ENCODE data around the gene APBB2. TPM values are rescaled to one million over a fixed set of nuclear protein-coding genes. Genes with fewer than 3 reads are reported as not detected.

APBB2 gene
- total and polyA plus RNA-seq, 2 experiments from 2014 or later = 35.8 to 74.8 TPM

- TF ChIP-seq CTCF (conservative IDR thresholded peaks at IDR 0.05; ENCODE audit: low read depth in 2 of 2) (no peak), JUNB (IDR thresholded peaks at IDR 0.05; ENCODE audit: unreplicated experiment) (no peak), ZNF114 (CRISPR knock-in tag; IDR thresholded peaks at IDR 0.05) (no peak), CREB1 (CRISPR knock-in tag; IDR thresholded peaks at IDR 0.05; ENCODE audit: low read depth) (no peak), ZNF331 (CRISPR knock-in tag; IDR thresholded peaks at IDR 0.05; ENCODE audit: low read depth) (no peak)
Measured at GRCh38 chr4:41202356-41202755, 12.0 kb downstream of the APBB2 start (continued).

- no peak overlapping the region for H2AFZ ChIP-seq
- peaks cover 9% of the 10 kb centered on the region; the same call in 1 of the 2 replicates for H3K4me1 ChIP-seq (ENCODE audit: insufficient read depth)
- no peak overlapping the region for H3K4me3 Mint-ChIP-seq
- H3K79me2 ChIP-seq (replicated peaks; ENCODE audit: insufficient read depth) = peaks cover 98% of the 10 kb centered on the region
- ATAC-seq (no peak), DNase-seq (ENCODE audit: low spot score) (no peak)
- peaks cover 2% of the 10 kb centered on the region for H3K27me3 Mint-ChIP-seq (ENCODE audit: insufficient read depth, low read depth, poor library complexity)
- no peak overlapping the region for H3K27ac Mint-ChIP-seq
- no peaks in the 10 kb centered on the region for H3F3A ChIP-seq (replicated peaks; ENCODE audit: low read depth)
- no peaks in the 10 kb centered on the region for H3K36me3 Mint-ChIP-seq (ENCODE audit: low read depth)
- no peaks in the 10 kb centered on the region; the same call in 1 of the 2 replicates for H3K9me2 ChIP-seq (ENCODE audit: insufficient read depth)
- H3K4me3 ChIP-seq = no peak overlapping the region
- H4K20me1 ChIP-seq (replicated peaks; ENCODE audit: insufficient read depth) = peaks cover 5% of the 10 kb centered on the region; the same call in 1 of the 2 replicates
- no peak overlapping the region for H3K4me2 ChIP-seq
- no peak overlapping the region for H3K27ac ChIP-seq (ENCODE audit: low read depth)
- H3K4me1 Mint-ChIP-seq = peaks cover 37% of the 10 kb centered on the region
- H3K27me3 ChIP-seq (ENCODE audit: insufficient read depth) = no peaks in the 10 kb centered on the region
- H3K36me3 ChIP-seq (ENCODE audit: insufficient read depth) = no peaks in the 10 kb centered on the region
- no peaks in the 10 kb centered on the region for H3K9me3 Mint-ChIP-seq
- TF ChIP-seq ZNF462 (CRISPR knock-in tag; IDR thresholded peaks at IDR 0.05) (no peak), POLR2AphosphoS5 (IDR thresholded peaks at IDR 0.05; ENCODE audit: low read depth) (no peak), ETS1 (IDR thresholded peaks at IDR 0.05) (no peak), NANOG (IDR thresholded peaks at IDR 0.05; ENCODE audit: borderline replicate concordance) (no peak), REST (IDR thresholded peaks at IDR 0.05; ENCODE audit: unreplicated experiment) (no peak), JUNB (IDR thresholded peaks at IDR 0.05; ENCODE audit: unreplicated experiment) (no peak), EZH2phosphoT487 (IDR thresholded peaks at IDR 0.05; ENCODE audit: unreplicated experiment) (no peak)
Measured at GRCh38 chr4:41200486-41201017, 13.8 kb downstream of the APBB2 start.
